ENCODE results near the gene STAG1.
A peak's percentile ranks its signal among the peaks of the same experiment; 100 is the strongest.
"Not testable (repeated sequence)": the region's sequence is repeated elsewhere in the genome, so short reads cannot be mapped to it uniquely, and the experiment has no call there.

Gene STAG1

GRCh38 chr3:136755192-136755591, 3.0 kb upstream of the STAG1 start:
- Histone ChIP-seq H3K4me3 (ENCODE audit: low read length) (no peak overlapping the region), H3K9ac (ENCODE audit: low read depth, low read length) (no peak overlapping the region), H3K27ac (ENCODE audit: low read length) (no peak overlapping the region), H3K36me3 (ENCODE audit: insufficient read depth, low read depth, low read length) (no peaks in the 10 kb centered on the region), H3K9me3 (ENCODE audit: insufficient read depth, low read depth, low read length) (no peaks in the 10 kb centered on the region), H3K4me1 (ENCODE audit: insufficient read depth, low read length) (peaks cover 10% of the 10 kb centered on the region), H3K27me3 (ENCODE audit: insufficient read depth, low read length) (no peaks in the 10 kb centered on the region)

GRCh38 chr3:136753326-136753939, 1.3 kb upstream of the STAG1 start:
- Histone ChIP-seq H3K36me3 (ENCODE audit: insufficient read depth, low read depth, low read length) (no peaks in the 10 kb centered on the region), H3K27ac (ENCODE audit: low read length) (peak overlapping the region; percentile 80), H3K9ac (ENCODE audit: low read depth, low read length) (peak overlapping the region; percentile 92)

GRCh38 chr3:136752422-136753325, 496 bp upstream of the STAG1 start:
- H3K4me3 ChIP-seq (ENCODE audit: low read length), result peak overlapping the region; percentile 91
- peak overlapping the region; percentile 80 for H3K27ac ChIP-seq (ENCODE audit: low read length)
- no peaks in the 10 kb centered on the region for H3K27me3 ChIP-seq (ENCODE audit: insufficient read depth, low read length)
- peaks cover 22% of the 10 kb centered on the region for H3K4me1 ChIP-seq (ENCODE audit: insufficient read depth, low read length)
- peak overlapping the region; percentile 92 for H3K9ac ChIP-seq (ENCODE audit: low read depth, low read length)
- no peaks in the 10 kb centered on the region for H3K9me3 ChIP-seq (ENCODE audit: insufficient read depth, low read depth, low read length)
- no peaks in the 10 kb centered on the region for H3K36me3 ChIP-seq (ENCODE audit: insufficient read depth, low read depth, low read length)

More at GRCh38 chr3:136753326-136753939, 1.3 kb upstream of the STAG1 start:
- Histone ChIP-seq H3K4me3 (ENCODE audit: low read length) (peak overlapping the region; percentile 79), H3K9me3 (ENCODE audit: insufficient read depth, low read depth, low read length) (no peaks in the 10 kb centered on the region), H3K27me3 (ENCODE audit: insufficient read depth, low read length) (no peaks in the 10 kb centered on the region), H3K4me1 (ENCODE audit: insufficient read depth, low read length) (peaks cover 22% of the 10 kb centered on the region)

- no peaks in the 10 kb centered on the region for H3K36me3 ChIP-seq (ENCODE audit: insufficient read depth, low read depth, low read length)
- H3K27ac ChIP-seq (ENCODE audit: low read length), result peak overlapping the region; percentile 86
- peak overlapping the region; percentile 91 for H3K9ac ChIP-seq (ENCODE audit: low read depth, low read length)
- no peaks in the 10 kb centered on the region for H3K27me3 ChIP-seq (ENCODE audit: insufficient read depth, low read length)
- H3K4me1 ChIP-seq (ENCODE audit: insufficient read depth, low read length), result peaks cover 22% of the 10 kb centered on the region
- H3K9me3 ChIP-seq (ENCODE audit: insufficient read depth, low read depth, low read length), result no peaks in the 10 kb centered on the region
- peak overlapping the region; percentile 91 for H3K4me3 ChIP-seq (ENCODE audit: low read length)
Measured at GRCh38 chr3:136751316-136752171, 634 bp downstream of the STAG1 start.

- peak overlapping the region; percentile 86 for H3K27ac ChIP-seq (ENCODE audit: low read length)
- peaks cover 22% of the 10 kb centered on the region for H3K4me1 ChIP-seq (ENCODE audit: insufficient read depth, low read length)
- peak overlapping the region; percentile 91 for H3K9ac ChIP-seq (ENCODE audit: low read depth, low read length)
- peak overlapping the region; percentile 91 for H3K4me3 ChIP-seq (ENCODE audit: low read length)
- H3K9me3 ChIP-seq (ENCODE audit: insufficient read depth, low read depth, low read length), result no peaks in the 10 kb centered on the region
- H3K27me3 ChIP-seq (ENCODE audit: insufficient read depth, low read length), result no peaks in the 10 kb centered on the region
- H3K36me3 ChIP-seq (ENCODE audit: insufficient read depth, low read depth, low read length), result no peaks in the 10 kb centered on the region
Measured at GRCh38 chr3:136750897-136751315, 1.3 kb downstream of the STAG1 start.

- Histone ChIP-seq H3K27me3 (ENCODE audit: insufficient read depth, low read length) (no peaks in the 10 kb centered on the region), H3K4me1 (ENCODE audit: insufficient read depth, low read length) (peaks cover 22% of the 10 kb centered on the region), H3K27ac (ENCODE audit: low read length) (peak overlapping the region; percentile 86), H3K36me3 (ENCODE audit: insufficient read depth, low read depth, low read length) (no peaks in the 10 kb centered on the region), H3K9ac (ENCODE audit: low read depth, low read length) (peak overlapping the region; percentile 91; the same call in 1 of the 2 replicates), H3K4me3 (ENCODE audit: low read length) (peak overlapping the region; percentile 91), H3K9me3 (ENCODE audit: insufficient read depth, low read depth, low read length) (no peaks in the 10 kb centered on the region)
Measured at GRCh38 chr3:136750209-136750896, 1.8 kb downstream of the STAG1 start.

GRCh38 chr3:136749602-136750001, 2.6 kb downstream of the STAG1 start:
- H3K4me3 ChIP-seq (ENCODE audit: low read length), result peak overlapping the region; percentile 91; the same call in 1 of the 2 replicates
- H3K4me1 ChIP-seq (ENCODE audit: insufficient read depth, low read length), result peaks cover 22% of the 10 kb centered on the region
- not testable (repeated sequence) for H3K36me3 ChIP-seq (ENCODE audit: insufficient read depth, low read depth, low read length); H3K9me3 ChIP-seq (ENCODE audit: insufficient read depth, low read depth, low read length); H3K27ac ChIP-seq (ENCODE audit: low read length); H3K27me3 ChIP-seq (ENCODE audit: insufficient read depth, low read length)
- H3K9ac ChIP-seq (ENCODE audit: low read depth, low read length), result peak overlapping the region; percentile 91; the same call in 1 of the 2 replicates

GRCh38 chr3:136749091-136749490, 3.1 kb downstream of the STAG1 start:
- Histone ChIP-seq H3K27ac (ENCODE audit: low read length) (peak overlapping the region; percentile 60), H3K9me3 (ENCODE audit: insufficient read depth, low read depth, low read length) (no peaks in the 10 kb centered on the region), H3K9ac (ENCODE audit: low read depth, low read length) (peak overlapping the region; percentile 32; the same call in 1 of the 2 replicates), H3K4me1 (ENCODE audit: insufficient read depth, low read length) (peaks cover 22% of the 10 kb centered on the region), H3K27me3 (ENCODE audit: insufficient read depth, low read length) (no peaks in the 10 kb centered on the region), H3K4me3 (ENCODE audit: low read length) (0 out of 2 replicates have a peak overlapping the region, but pooled peaks have one; percentile 4), H3K36me3 (ENCODE audit: insufficient read depth, low read depth, low read length) (no peaks in the 10 kb centered on the region)

GRCh38 chr3:136745916-136746315, 6.3 kb downstream of the STAG1 start:
- Histone ChIP-seq H3K27me3 (ENCODE audit: insufficient read depth, low read length) (no peaks in the 10 kb centered on the region), H3K4me1 (ENCODE audit: insufficient read depth, low read length) (peaks cover 19% of the 10 kb centered on the region), H3K36me3 (ENCODE audit: insufficient read depth, low read depth, low read length) (no peaks in the 10 kb centered on the region)

GRCh38 chr3:136741063-136741462, 11.1 kb downstream of the STAG1 start:
- H3K9me3 ChIP-seq (ENCODE audit: insufficient read depth, low read depth, low read length), result no peaks in the 10 kb centered on the region
- no peak overlapping the region for H3K4me3 ChIP-seq (ENCODE audit: low read length)
- H3K4me1 ChIP-seq (ENCODE audit: insufficient read depth, low read length), result peaks cover 5% of the 10 kb centered on the region; the same call in 1 of the 2 replicates
- H3K27me3 ChIP-seq (ENCODE audit: insufficient read depth, low read length), result no peaks in the 10 kb centered on the region
- no peak overlapping the region for H3K27ac ChIP-seq (ENCODE audit: low read length)
- H3K9ac ChIP-seq (ENCODE audit: low read depth, low read length), result no peak overlapping the region
- H3K36me3 ChIP-seq (ENCODE audit: insufficient read depth, low read depth, low read length), result no peaks in the 10 kb centered on the region

More at GRCh38 chr3:136745916-136746315, 6.3 kb downstream of the STAG1 start:
- H3K27ac ChIP-seq (ENCODE audit: low read length), result no peak overlapping the region
- no peak overlapping the region for H3K4me3 ChIP-seq (ENCODE audit: low read length)
- H3K9ac ChIP-seq (ENCODE audit: low read depth, low read length), result no peak overlapping the region
- no peaks in the 10 kb centered on the region for H3K9me3 ChIP-seq (ENCODE audit: insufficient read depth, low read depth, low read length)

Measured in iPS-20b (cell line).